Motor neuron (in vitro differentiated cells): ENCODE results near the gene WASHC3. TPM values are rescaled to one million over a fixed set of nuclear protein-coding genes. Genes with fewer than 3 reads are reported as not detected.

Experiments used
- ATAC-seq, 8 experiments: fragments of 200-7000 bp; cut with Tn5 transposase; replicated peaks in 6 of 8; 2 replicates each; pipeline ENCODE4 v1.8.0; 2021; ENCODE audit warnings: mild to moderate bottlenecking in 8 of 8, moderate library complexity in 8 of 8
- H3K27ac ChIP-seq, 2 donors: fragments of 250-450 bp; sonication (Bioruptor Pico); 2 replicates each; pipeline ENCODE4 v1.9.0; 2021; ENCODE audit warnings: antibody characterized with exemption in 2 of 2, mild to moderate bottlenecking in 2 of 2, moderate library complexity in 1 of 2
- H3K4me1 ChIP-seq, 2 donors: fragments of 250-450 bp; sonication (Bioruptor Pico); replicated peaks in 1 of 2; 2 replicates each; pipeline ENCODE4 v1.6.1; 2021; ENCODE audit warnings: antibody characterized with exemption in 2 of 2, mild to moderate bottlenecking in 2 of 2, moderate library complexity in 1 of 2
- H3K4me3 ChIP-seq, 5 donors: fragments of 250-450 bp; sonication (Bioruptor Pico); 2 replicates each; pipeline ENCODE4 v1.9.0; 2021; ENCODE audit warnings: antibody characterized with exemption in 5 of 5, mild to moderate bottlenecking in 5 of 5, moderate library complexity in 4 of 5
- WGBS, 10 experiments: fragments of 450-650 bp; shearing (Covaris generic); methylation state at CpG; one replicate each; pipeline ENCODE4 v1.0.0; 2022; 5-methylcytosine and 5-hydroxymethylcytosine counted together
- in situ Hi-C, 9 experiments: fragments of 400-800 bp; cut with MboI; loops; one replicate each; pipeline ENCODE4 v1.15.0; 2021; ENCODE audit warnings: low sequenced_read_pairs in 9 of 9, low pct_unique_long_range_greater_than_20kb in 2 of 9; ENCODE audit not compliant: unreplicated experiment in 9 of 9
- total RNA-seq, 8 experiments: library from RNA; unstranded; fragments of 300-600 nt; gene quantifications; 2 replicates each; pipeline versions ENCODE4 v1.2.3 to v1.2.4, GENCODE V29; 2022

WASHC3 gene
- total RNA-seq, 8 experiments from 2014 or later: 25.8 to 76.8 (median 36.8) TPM

DNA sequence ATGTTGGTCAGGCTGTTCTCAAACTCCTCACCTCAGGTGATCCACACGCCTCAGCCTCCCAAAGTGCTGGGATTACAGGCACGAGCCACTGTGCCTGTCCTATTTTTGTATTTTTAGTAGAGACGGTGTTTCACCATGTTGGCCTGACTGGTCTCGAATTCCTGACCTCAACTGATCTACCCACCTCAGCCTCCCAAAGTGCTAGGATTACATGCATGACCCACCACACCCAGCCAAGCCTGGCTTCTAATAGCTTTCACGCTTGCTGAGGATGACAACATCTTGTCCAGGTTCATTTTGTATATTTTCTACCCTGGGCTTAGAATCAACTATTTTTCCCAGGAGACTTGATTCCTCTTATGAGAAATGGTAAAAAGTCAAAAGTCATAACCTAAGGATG is 64.7 kb downstream of the WASHC3 start:
- H3K4me3 ChIP-seq: no peak overlapping the region
- WGBS, 10 experiments: 37 to 100% (median 83%) methylated on average over 1 to 4 of the region's 5 CpGs; no CpG with 5 or more reads in 2 of the 10 experiments
- H3K27ac ChIP-seq: no peak overlapping the region
- in situ Hi-C loops: no loop called here
- H3K4me1 ChIP-seq: no peaks in the 10 kb centered on the region
- ATAC-seq: no peak

DNA sequence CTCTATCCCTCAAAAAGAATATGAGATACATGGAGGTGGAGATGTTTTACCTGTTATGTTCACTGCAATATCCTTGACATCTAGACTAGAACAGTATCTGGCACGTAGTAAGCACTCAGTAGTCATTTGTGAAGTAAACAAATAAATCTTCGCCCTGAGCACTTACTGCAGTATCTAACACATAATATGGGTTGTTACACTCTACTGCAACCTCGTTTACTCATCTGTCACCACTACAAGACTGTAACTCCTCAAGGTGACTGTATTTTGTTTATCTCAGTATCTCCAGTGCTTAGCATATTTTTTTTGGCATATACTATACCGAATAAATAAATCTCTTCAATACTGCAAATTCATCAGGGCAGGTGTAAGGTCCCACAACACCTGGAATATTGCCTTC is 66.1 kb downstream of the WASHC3 start:
- no peak overlapping the region for H3K4me3 ChIP-seq
- 50 to 93% (median 60%) methylated on average over 1 to 4 of the region's 4 CpGs; no CpG with 5 or more reads in 3 of the 10 experiments for WGBS, 10 experiments
- in situ Hi-C loops: no loop called here
- no peak for ATAC-seq
- no peaks in the 10 kb centered on the region for H3K4me1 ChIP-seq
- no peak overlapping the region for H3K27ac ChIP-seq

DNA sequence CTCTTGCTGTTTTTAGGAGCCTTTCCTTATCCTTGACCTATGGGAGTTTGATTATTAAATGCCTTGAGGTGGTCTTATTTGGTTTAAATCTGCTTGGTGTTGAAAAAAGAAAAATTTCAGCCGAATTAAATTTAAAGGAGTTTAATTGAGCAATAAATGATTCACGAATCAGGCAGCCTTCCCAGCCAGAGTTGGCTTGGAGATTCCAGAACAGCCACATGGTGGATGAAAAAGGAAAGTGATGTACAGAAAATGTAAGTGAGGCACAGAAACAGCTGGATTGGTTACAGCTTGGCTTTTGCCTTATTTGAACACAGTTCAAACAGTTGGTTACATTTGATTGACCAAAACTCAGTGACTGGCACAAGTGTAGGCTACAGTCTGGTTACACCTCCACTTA is 69.7 kb downstream of the WASHC3 start:
- WGBS, 10 experiments: 0 to 75% (median 59%) methylated on average over 2 of the region's 2 CpGs; no CpG with 5 or more reads in 2 of the 10 experiments
- ATAC-seq: no peak

DNA sequence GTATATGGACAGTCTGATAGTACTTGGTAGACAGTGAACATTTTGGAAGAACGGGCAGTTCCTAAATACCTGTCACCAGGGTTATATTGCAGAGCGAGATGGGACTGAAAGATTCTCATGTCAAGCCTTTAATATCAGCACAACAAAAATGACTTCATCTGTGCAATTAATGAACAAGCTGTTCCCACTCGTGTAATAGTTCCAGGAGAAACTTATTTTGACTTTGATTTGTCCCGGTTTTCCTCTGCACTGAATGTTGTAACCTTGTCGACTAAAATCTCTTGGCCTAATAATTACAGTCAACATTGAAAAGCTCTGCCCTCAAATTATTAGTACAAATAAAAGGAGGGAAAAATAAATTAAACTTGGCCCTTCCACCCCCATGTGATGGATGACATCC is 79.5 kb downstream of the WASHC3 start:
- Histone ChIP-seq H3K4me3 (no peak overlapping the region), H3K4me1 (no peaks in the 10 kb centered on the region), H3K27ac (no peak overlapping the region)
- WGBS, 10 experiments: 5 to 100% (median 75%) methylated on average over 2 to 5 of the region's 5 CpGs
- in situ Hi-C loops: no loop called here
- ATAC-seq: no peak

More for the DNA sequence above, 69.7 kb downstream of the WASHC3 start:
- no peak overlapping the region for H3K4me3 ChIP-seq
- H3K27ac ChIP-seq: no peak overlapping the region
- no peaks in the 10 kb centered on the region for H3K4me1 ChIP-seq
- in situ Hi-C loops: no loop called here

DNA sequence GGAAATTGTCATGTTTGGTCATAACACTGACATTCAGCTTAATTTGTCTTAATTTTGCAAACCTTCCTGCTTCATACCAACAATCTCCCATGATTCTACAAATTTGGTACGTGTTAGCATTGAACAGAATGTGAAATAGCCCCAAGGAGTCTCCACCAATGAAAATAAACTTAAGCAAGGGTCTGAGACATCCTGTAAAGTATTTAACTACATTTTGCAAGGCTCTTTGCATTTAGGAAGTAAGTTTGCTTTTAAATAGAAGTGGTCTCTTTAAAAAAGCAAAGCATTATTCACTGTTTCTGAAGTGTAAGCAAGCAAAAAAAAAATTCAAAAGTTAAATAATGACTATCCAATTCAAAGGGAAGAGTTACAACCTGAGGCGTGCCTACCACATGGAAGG is 79.9 kb downstream of the WASHC3 start:
- in situ Hi-C loops: no loop called here
- H3K4me1 ChIP-seq: no peaks in the 10 kb centered on the region
- WGBS, 10 experiments: 0 to 100% (median 50%) methylated on average over 1 to 2 of the region's 2 CpGs; no CpG with 5 or more reads in 1 of the 10 experiments
- ATAC-seq: no peak
- no peak overlapping the region for H3K4me3 ChIP-seq
- no peak overlapping the region for H3K27ac ChIP-seq

DNA sequence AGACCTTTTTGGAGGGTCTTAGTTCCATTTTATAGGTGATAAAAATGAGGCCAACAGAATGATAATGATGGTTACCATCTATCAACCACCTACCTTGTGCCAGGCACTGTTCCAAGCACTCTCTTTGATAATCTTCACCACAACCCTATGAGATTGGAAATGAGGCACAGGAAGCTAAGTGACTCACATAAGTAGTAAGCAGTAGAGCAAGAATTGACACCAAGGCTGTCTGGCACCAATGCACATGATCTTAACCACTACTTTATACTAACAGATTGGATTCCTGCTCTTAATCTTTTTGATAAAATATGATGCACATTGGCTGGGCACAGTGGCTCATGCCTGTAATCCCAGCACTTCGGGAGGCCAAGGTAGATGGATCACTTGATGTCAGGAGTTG is 93.0 kb downstream of the WASHC3 start:
- 0 to 100% (median 48%) methylated on average over 1 of the region's 1 CpG; no CpG with 5 or more reads in 6 of the 10 experiments for WGBS, 10 experiments
- no peak for ATAC-seq
- Histone ChIP-seq H3K4me1 (no peaks in the 10 kb centered on the region), H3K27ac (no peak overlapping the region), H3K4me3 (no peak overlapping the region)
- in situ Hi-C loops: loop anchor here in 1 of 9 experiments (25.0 kb wide), 1 partner anchor 94 kb away; the partner anchor contains the start of gene WASHC3

DNA sequence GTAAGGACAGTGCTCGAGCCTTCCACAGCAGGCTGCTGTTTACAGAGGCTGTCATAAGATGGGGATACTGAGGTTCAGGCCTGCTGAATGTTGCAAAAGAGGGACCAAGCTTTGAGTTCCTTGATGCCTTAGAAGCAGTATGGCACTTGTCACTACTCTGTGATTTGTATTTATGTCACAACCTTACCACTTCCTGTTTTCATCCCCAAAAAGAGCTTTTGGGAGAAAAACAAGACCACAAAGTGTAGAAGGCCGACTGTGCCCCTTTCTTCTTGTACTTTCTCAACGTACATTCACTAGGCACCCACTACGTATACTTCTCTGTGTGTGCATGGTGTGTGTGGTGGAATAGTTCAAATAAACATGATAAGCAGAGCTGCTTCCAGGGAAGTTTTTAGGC is 94.3 kb downstream of the WASHC3 start:
- no peak for ATAC-seq
- in situ Hi-C loops: loop anchor here in 1 of 9 experiments (25.0 kb wide), 1 partner anchor 95 kb away; the partner anchor contains the start of gene WASHC3
- no peak overlapping the region for H3K4me3 ChIP-seq
- no peaks in the 10 kb centered on the region for H3K4me1 ChIP-seq
- no peak overlapping the region for H3K27ac ChIP-seq
- WGBS, 10 experiments: 46 to 100% (median 83%) methylated on average over 1 to 4 of the region's 4 CpGs

DNA sequence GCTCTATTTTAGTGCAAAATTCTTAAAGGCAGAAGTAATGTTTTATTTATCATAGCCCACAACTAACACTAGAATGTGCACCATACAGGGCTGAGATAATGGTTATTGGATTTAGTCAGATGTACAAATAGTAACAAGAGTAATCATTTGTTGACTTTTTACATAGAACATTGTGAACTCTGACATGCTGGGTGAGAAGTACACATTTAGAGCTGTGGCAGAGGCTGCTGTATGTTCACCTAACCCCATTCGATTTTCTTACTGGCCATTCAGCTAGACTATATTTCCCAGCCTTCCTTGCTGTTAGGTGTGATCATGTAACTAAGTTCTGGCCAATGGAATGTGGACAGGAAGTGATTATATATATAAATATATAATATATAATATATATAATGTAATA is 95.3 kb downstream of the WASHC3 start:
- H3K27ac ChIP-seq: no peak overlapping the region
- no peaks in the 10 kb centered on the region for H3K4me1 ChIP-seq
- in situ Hi-C loops: loop anchor here in 1 of 9 experiments (25.0 kb wide), 1 partner anchor 96 kb away; the partner anchor contains the start of gene WASHC3
- no peak overlapping the region for H3K4me3 ChIP-seq
- ATAC-seq: no peak
- 70 to 100% (median 90%) methylated on average over 1 of the region's 1 CpG; no CpG with 5 or more reads in 5 of the 10 experiments for WGBS, 10 experiments

DNA sequence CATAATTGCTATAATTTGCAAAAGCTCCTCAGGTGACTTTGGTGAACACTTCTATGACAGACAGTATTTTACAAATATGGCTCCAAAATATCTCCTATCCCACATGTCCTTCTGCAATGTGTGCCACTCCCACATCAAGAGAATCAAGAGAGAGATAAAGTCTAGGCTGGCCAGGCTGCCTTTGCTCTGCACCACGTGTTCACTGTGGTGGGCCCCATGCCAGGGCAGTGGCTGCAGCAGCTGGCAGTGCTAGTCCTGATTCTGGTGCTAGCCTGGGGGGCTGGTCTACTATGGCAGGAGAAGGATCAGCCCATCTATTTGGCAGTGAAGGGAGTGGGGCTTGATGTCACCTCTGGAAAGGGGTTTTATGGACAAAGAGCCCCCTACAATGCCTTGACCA is 98.1 kb downstream of the WASHC3 start:
- in situ Hi-C loops: loop anchor here in 1 of 9 experiments (25.0 kb wide), 1 partner anchor 99 kb away; the partner anchor contains the start of gene WASHC3
- H3K4me1 ChIP-seq: no peaks in the 10 kb centered on the region
- WGBS, 10 experiments: 67% methylated on average over 1 of the region's 1 CpG; no CpG with 5 or more reads in 9 of the 10 experiments
- peak in 1 of 8 experiments; percentile 48 for ATAC-seq
- H3K4me3 ChIP-seq: no peak overlapping the region
- H3K27ac ChIP-seq: no peak overlapping the region

Other genes with a start within 250 kb of the WASHC3 start
- 10 to 100 TPM; 15.2 to 49.0 (median 41.5) TPM for gene GNPTAB, start 231.0 kb downstream of the WASHC3 start, total RNA-seq
- 100 to 1,000 TPM in 1 of 8 experiments, 10 to 100 TPM in 3, 1 to 10 TPM in 2, under 1 TPM in 2; 0.71 to 110 (median 7.4) TPM for gene DRAM1, start 184.4 kb downstream of the WASHC3 start, total RNA-seq
- 10 to 100 TPM; 13.8 to 37.7 (median 24.4) TPM for gene NUP37, start 58.1 kb upstream of the WASHC3 start, total RNA-seq
- gene PARPBP, start 58.2 kb upstream of the WASHC3 start, total RNA-seq: 10 to 100 TPM in 3 of 8 experiments, 1 to 10 TPM in 5; 1.2 to 24.2 (median 2.5) TPM
- not detected for gene PMCH, start 135.8 kb upstream of the WASHC3 start, total RNA-seq